ENCODE measurements around the gene WDR82.

Gene WDR82

GRCh38 chr3:52262447-52262846 is 16.0 kb downstream of the WDR82 start:
- no peak overlapping the region for H3K4me3 ChIP-seq (ENCODE audit: low read depth, low read length)
- no peak for TF ChIP-seq MYC (IDR thresholded peaks at IDR 0.05; ENCODE audit: low read depth, low read length)
- TF ChIP-seq POLR2A (IDR thresholded peaks at IDR 0.05; ENCODE audit: extremely low read depth, insufficient read length): no peak
- TF ChIP-seq, protein P1, sequence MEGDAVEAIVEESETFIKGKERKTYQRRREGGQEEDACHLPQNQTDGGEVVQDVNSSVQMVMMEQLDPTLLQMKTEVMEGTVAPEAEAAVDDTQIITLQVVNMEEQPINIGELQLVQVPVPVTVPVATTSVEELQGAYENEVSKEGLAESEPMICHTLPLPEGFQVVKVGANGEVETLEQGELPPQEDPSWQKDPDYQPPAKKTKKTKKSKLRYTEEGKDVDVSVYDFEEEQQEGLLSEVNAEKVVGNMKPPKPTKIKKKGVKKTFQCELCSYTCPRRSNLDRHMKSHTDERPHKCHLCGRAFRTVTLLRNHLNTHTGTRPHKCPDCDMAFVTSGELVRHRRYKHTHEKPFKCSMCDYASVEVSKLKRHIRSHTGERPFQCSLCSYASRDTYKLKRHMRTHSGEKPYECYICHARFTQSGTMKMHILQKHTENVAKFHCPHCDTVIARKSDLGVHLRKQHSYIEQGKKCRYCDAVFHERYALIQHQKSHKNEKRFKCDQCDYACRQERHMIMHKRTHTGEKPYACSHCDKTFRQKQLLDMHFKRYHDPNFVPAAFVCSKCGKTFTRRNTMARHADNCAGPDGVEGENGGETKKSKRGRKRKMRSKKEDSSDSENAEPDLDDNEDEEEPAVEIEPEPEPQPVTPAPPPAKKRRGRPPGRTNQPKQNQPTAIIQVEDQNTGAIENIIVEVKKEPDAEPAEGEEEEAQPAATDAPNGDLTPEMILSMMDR (IDR thresholded peaks at IDR 0.05; ENCODE audit: low read depth, low read length): no peak
- TF ChIP-seq, protein P2, sequence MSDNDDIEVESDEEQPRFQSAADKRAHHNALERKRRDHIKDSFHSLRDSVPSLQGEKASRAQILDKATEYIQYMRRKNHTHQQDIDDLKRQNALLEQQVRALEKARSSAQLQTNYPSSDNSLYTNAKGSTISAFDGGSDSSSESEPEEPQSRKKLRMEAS (IDR thresholded peaks at IDR 0.05; ENCODE audit: low read depth, low read length): no peak
- no peak for DNase-seq (ENCODE audit: low read depth)

- TF ChIP-seq, protein P1 (IDR thresholded peaks at IDR 0.05; ENCODE audit: low read depth, low read length): no peak
- TF ChIP-seq POLR2A (IDR thresholded peaks at IDR 0.05; ENCODE audit: extremely low read depth, insufficient read length) (no peak), MYC (IDR thresholded peaks at IDR 0.05; ENCODE audit: low read depth, low read length) (no peak)
- TF ChIP-seq, protein P2 (IDR thresholded peaks at IDR 0.05; ENCODE audit: low read depth, low read length): no peak
- no peak overlapping the region for H3K4me3 ChIP-seq (ENCODE audit: low read depth, low read length)
- no peak for DNase-seq (ENCODE audit: low read depth)
Measured at GRCh38 chr3:52259448-52259847, 19.0 kb downstream of the WDR82 start.

DNA sequence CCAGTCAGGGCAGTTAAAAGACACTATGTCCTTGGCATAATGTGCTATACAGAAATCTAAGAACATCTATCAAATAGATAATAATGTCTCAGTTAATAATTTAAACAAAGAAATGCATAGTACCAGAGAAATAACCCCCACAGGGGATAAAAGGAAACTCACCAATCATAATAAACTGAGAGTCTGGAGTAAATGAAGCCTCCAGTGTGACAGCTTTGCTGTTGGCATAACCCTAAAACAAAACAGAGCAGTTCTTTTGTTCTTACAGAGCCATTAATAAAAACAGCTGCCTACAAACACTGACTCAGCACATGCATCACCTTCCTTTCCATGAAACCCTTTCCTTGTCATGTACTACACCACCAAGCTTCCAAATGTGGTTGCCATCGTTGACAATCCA is 19.4 kb downstream of the WDR82 start:
- no peak for DNase-seq (ENCODE audit: low read depth)
- no peak overlapping the region for H3K4me3 ChIP-seq (ENCODE audit: low read depth, low read length)
- no peak for TF ChIP-seq MYC (IDR thresholded peaks at IDR 0.05; ENCODE audit: low read depth, low read length)
- TF ChIP-seq, protein P1 (IDR thresholded peaks at IDR 0.05; ENCODE audit: low read depth, low read length): no peak
- TF ChIP-seq, protein P2 (IDR thresholded peaks at IDR 0.05; ENCODE audit: low read depth, low read length): no peak
- no peak for TF ChIP-seq POLR2A (IDR thresholded peaks at IDR 0.05; ENCODE audit: extremely low read depth, insufficient read length)

GRCh38 chr3:52257911-52258310 is 20.5 kb downstream of the WDR82 start:
- TF ChIP-seq MYC (IDR thresholded peaks at IDR 0.05; ENCODE audit: low read depth, low read length): no peak
- H3K4me3 ChIP-seq (ENCODE audit: low read depth, low read length): no peak overlapping the region
- no peak for DNase-seq (ENCODE audit: low read depth)

- TF ChIP-seq, protein P2 (IDR thresholded peaks at IDR 0.05; ENCODE audit: low read depth, low read length): no peak
- TF ChIP-seq, protein P1 (IDR thresholded peaks at IDR 0.05; ENCODE audit: low read depth, low read length): no peak
- TF ChIP-seq POLR2A (IDR thresholded peaks at IDR 0.05; ENCODE audit: extremely low read depth, insufficient read length): no peak
- TF ChIP-seq MYC (IDR thresholded peaks at IDR 0.05; ENCODE audit: low read depth, low read length): no peak
- no peak for DNase-seq (ENCODE audit: low read depth)
- H3K4me3 ChIP-seq (ENCODE audit: low read depth, low read length): no peak overlapping the region
Measured at GRCh38 chr3:52256622-52257021, 21.8 kb downstream of the WDR82 start.

- DNase-seq (ENCODE audit: low read depth): no peak
- TF ChIP-seq, protein P1 (IDR thresholded peaks at IDR 0.05; ENCODE audit: low read depth, low read length): no peak
- no peak for TF ChIP-seq POLR2A (IDR thresholded peaks at IDR 0.05; ENCODE audit: extremely low read depth, insufficient read length)
- TF ChIP-seq, protein P2 (IDR thresholded peaks at IDR 0.05; ENCODE audit: low read depth, low read length): no peak
- no peak for TF ChIP-seq MYC (IDR thresholded peaks at IDR 0.05; ENCODE audit: low read depth, low read length)
- no peak overlapping the region for H3K4me3 ChIP-seq (ENCODE audit: low read depth, low read length)
Measured at GRCh38 chr3:52256159-52256558, 22.3 kb downstream of the WDR82 start.
